ENCODE data around the gene WNT9B.

Gene WNT9B

DNA sequence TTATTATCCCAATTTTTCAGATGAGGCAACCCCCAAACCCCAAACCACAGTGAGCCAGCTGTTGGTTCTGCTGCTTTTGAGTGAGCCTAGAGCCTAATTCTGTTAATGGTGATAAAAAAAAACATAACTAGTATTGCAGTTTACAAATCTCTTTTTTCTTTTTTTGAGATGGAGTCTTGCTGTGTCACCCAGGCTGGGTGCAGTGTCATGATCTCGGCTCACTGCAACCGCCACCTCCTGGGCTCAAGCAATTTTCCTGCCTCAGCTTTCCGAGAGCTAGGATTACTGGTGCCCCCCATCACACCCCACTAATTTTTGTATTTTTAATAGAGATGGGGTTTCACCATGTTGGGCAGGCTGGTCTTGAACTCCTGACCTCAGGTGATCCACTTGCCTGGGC, 3.1 kb downstream of the WNT9B start:
- Histone ChIP-seq H3K27ac (no peak overlapping the region), H3K27me3 (replicated peaks) (peaks cover 26% of the 10 kb centered on the region), H3K36me3 (replicated peaks) (no peaks in the 10 kb centered on the region), H3K4me3 (ENCODE audit: low read depth, low read length) (no peak overlapping the region)
- in situ Hi-C loops (cut with HindIII; ENCODE audit: low pct_ligation_motif_present, low sequenced_read_pairs), result no loop called here
- DNase-seq, result no peak
- no peak for TF ChIP-seq CTCF (IDR thresholded peaks at IDR 0.05; ENCODE audit: low read depth, low read length, missing control alignments)

DNA sequence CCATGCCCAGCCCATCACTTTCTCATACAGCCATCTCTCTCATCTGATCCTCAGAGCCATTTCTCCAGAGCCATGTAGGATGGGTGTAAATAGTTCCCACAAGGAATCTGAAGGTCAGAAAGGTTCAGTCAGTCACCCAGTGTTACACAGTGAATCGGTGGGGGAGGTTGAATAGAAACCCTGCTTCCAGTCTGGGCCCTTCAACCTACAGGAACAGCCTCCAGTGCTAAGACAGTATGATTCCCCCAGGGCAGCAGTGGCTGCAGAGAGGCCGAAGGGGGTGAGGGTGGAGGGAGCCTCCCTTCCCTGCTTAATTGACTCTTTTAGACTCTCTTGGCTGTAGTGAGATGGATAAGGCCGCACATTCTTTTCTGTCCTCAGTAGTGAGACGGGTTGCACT, 3.6 kb downstream of the WNT9B start:
- Histone ChIP-seq H3K27ac (no peak overlapping the region), H3K36me3 (replicated peaks) (no peaks in the 10 kb centered on the region), H3K27me3 (replicated peaks) (peaks cover 24% of the 10 kb centered on the region), H3K4me3 (ENCODE audit: low read depth, low read length) (no peak overlapping the region)
- in situ Hi-C loops (cut with HindIII; ENCODE audit: low pct_ligation_motif_present, low sequenced_read_pairs), result no loop called here
- no peak for TF ChIP-seq CTCF (IDR thresholded peaks at IDR 0.05; ENCODE audit: low read depth, low read length, missing control alignments)
- DNase-seq, result no peak

DNA sequence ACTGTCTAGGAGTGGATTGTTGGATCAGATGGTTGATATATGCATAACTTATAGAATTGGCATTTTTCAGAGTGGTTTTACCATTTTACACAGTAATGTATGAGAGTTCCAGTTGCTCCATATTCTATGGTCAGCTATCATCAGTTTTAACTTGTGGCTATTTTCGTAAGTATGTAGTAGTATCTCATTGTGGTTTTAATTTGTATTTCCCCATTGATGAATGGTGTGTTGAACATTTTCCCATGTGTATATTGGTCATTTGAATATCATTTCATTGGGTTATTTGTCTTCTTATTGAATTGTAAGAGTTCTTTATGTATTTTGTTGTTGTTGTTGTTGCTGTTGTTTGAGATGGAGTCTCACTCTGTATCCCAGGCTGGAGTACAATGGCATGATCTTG, 6.2 kb downstream of the WNT9B start:
- Histone ChIP-seq H3K36me3 (replicated peaks) (no peaks in the 10 kb centered on the region), H3K27ac (no peak overlapping the region), H3K27me3 (replicated peaks) (peaks cover under 1% of the 10 kb centered on the region), H3K4me3 (ENCODE audit: low read depth, low read length) (no peak overlapping the region)
- TF ChIP-seq CTCF (IDR thresholded peaks at IDR 0.05; ENCODE audit: low read depth, low read length, missing control alignments), result no peak
- in situ Hi-C loops (cut with HindIII; ENCODE audit: low pct_ligation_motif_present, low sequenced_read_pairs), result no loop called here
- DNase-seq, result no peak

DNA sequence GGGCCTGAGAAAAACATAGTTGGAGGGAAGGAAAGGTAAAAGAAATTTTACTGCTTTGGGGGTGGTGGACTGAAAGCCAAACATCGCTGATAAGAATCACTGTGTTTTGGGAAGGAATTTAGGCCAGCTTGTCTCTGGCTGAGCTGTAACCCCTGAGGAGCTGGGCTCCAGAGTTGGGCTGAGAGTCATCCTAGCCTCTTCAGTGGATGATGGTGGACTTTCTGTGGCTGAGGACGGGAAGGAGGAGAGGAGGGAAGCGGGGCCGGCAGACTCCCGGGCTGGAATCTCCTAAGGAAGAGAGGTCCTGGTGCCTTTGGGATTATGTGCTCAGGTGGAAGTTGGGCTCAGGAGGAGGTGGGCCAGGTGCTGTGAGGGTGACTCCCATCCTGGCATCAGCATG, 8.6 kb downstream of the WNT9B start:
- no peak overlapping the region for H3K27ac ChIP-seq
- H3K27me3 ChIP-seq (replicated peaks), result no peaks in the 10 kb centered on the region
- H3K36me3 ChIP-seq (replicated peaks), result no peaks in the 10 kb centered on the region
- no peak for TF ChIP-seq CTCF (IDR thresholded peaks at IDR 0.05; ENCODE audit: low read depth, low read length, missing control alignments)
- in situ Hi-C loops (cut with HindIII; ENCODE audit: low pct_ligation_motif_present, low sequenced_read_pairs), result no loop called here
- H3K4me3 ChIP-seq (ENCODE audit: low read depth, low read length), result no peak overlapping the region
- DNase-seq, result no peak

DNA sequence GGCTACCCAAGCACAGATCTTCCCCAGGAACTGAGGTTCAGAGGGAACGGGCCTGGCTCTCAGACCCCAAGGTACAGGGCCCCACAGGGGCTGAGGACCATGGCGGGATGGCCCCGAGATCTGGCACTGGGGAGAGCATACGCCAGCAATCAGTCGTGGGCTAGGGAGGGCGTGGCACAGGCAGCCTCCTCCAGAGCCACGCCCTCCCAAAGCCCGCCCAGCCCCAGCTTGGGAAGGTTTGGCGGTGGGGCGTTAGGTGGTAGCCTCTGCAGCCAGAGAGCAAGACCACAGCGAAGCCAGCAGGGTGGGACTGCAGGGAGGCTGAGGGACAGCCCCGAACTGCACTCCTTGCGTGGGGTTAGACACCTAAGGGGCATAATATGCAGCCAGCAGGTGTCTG, 11.6 kb downstream of the WNT9B start:
- in situ Hi-C loops (cut with HindIII; ENCODE audit: low pct_ligation_motif_present, low sequenced_read_pairs), result no loop called here

More for the DNA sequence above, 11.6 kb downstream of the WNT9B start:
- H3K27ac ChIP-seq, result no peak overlapping the region
- no peaks in the 10 kb centered on the region for H3K36me3 ChIP-seq (replicated peaks)
- H3K27me3 ChIP-seq (replicated peaks), result no peaks in the 10 kb centered on the region
- DNase-seq, result no peak
- no peak overlapping the region for H3K4me3 ChIP-seq (ENCODE audit: low read depth, low read length)
- no peak for TF ChIP-seq CTCF (IDR thresholded peaks at IDR 0.05; ENCODE audit: low read depth, low read length, missing control alignments)
